Sigmoid colon (tissue), 7 donors: ENCODE data around the gene MAP2K1. TPM values are rescaled to one million over a fixed set of nuclear protein-coding genes. Genes with fewer than 3 reads are reported as not detected.
A peak's percentile ranks its signal among the peaks of the same experiment; 100 is the strongest.
"Not testable (repeated sequence)": the region's sequence is repeated elsewhere in the genome, so short reads cannot be mapped to it uniquely, and the experiment has no call there.

Experiments
- DNase-seq: peaks from one replicate; pipeline ENCODE4 v3.0.0-alpha.2; 2019
- H3K27ac ChIP-seq, 4 donors: fragments of 200-600 bp; sonication (generic); one replicate each; pipeline ENCODE4 v1.5.1; 2016 to 2019; ENCODE audit warnings: mild to moderate bottlenecking in 1 of 4
- H3K27me3 ChIP-seq, 3 donors: fragments of 200-600 bp; sonication (generic); one replicate each; pipeline ENCODE4 v1.5.1; 2019; ENCODE audit warnings: mild to moderate bottlenecking in 1 of 3
- H3K36me3 ChIP-seq, 4 donors: fragments of 200-600 bp; sonication (generic); one replicate each; pipeline ENCODE4 v1.5.1; 2016 to 2019
- H3K4me1 ChIP-seq, 4 donors: fragments of 200-600 bp; sonication (generic); one replicate each; pipeline ENCODE4 v1.5.1; 2017 to 2019
- H3K4me3 ChIP-seq, 4 donors: fragments of 200-600 bp; sonication (generic); one replicate each; pipeline ENCODE4 v1.5.1; 2017 to 2019; ENCODE audit warnings: mild to moderate bottlenecking in 2 of 4, moderate library complexity in 1 of 4
- H3K9me3 ChIP-seq, 4 donors: fragments of 200-600 bp in 3 of 4; sonication (generic) in 3 of 4; one replicate each; pipeline versions ENCODE4 v1.5.1 to v1.6.1; 2013 to 2019
- EP300 ChIP-seq, 4 donors: sonication (generic); formaldehyde crosslinking; IDR thresholded peaks; one replicate each; pipeline ENCODE4 v1.6.1; 2017; ENCODE audit warnings: antibody characterized with exemption in 4 of 4
- POLR2A ChIP-seq, 2 donors: fragments of 450-650 bp; IDR thresholded peaks; one replicate each; pipeline ENCODE4 v1.6.1; 2016; ENCODE audit warnings: antibody characterized with exemption in 2 of 2, mild to moderate bottlenecking in 2 of 2, moderate library complexity in 2 of 2
- POLR2AphosphoS5 ChIP-seq, 4 donors: sonication (generic); formaldehyde crosslinking; IDR thresholded peaks; one replicate each; pipeline ENCODE4 v1.6.1; 2017; ENCODE audit warnings: antibody characterized with exemption in 4 of 4
- WGBS, 2 donors: extraction: QIAGEN DNeasy Blood & Tissue Kit; methylation state at CpG; one replicate each; pipeline ENCODE4 v1.1.7; 2013; 5-methylcytosine and 5-hydroxymethylcytosine counted together
- intact Hi-C: fragments of 100-400 bp; cut with DNase I; formaldehyde crosslinking; loops from one replicate; pipeline ENCODE4 v1.15.1; 2023
- polyA plus RNA-seq, 3 donors: library from polyadenylated mRNA; stranded (reverse); fragments of 200-250 nt; gene quantifications; one replicate each; pipeline ENCODE4 v1.2.3, GENCODE V29; 2013
- total RNA-seq, 4 donors: library from RNA; depleted of rRNA; stranded (reverse); fragments of >200 nt; gene quantifications; one replicate each; pipeline ENCODE4 v1.1.0, GENCODE V29; 2016
- TF ChIP-seq, protein P1 (sequence below), 4 experiments: fragments of 450-650 bp in 3 of 4; fragments of 200-600 bp in 1 of 4; IDR thresholded peaks; one replicate each; pipeline ENCODE4 v1.5.1; 2016 to 2019; ENCODE audit warnings: antibody characterized with exemption in 4 of 4, mild to moderate bottlenecking in 3 of 4, moderate library complexity in 2 of 4
- donor health status: healthy with polysubstance abuse.
- donor health status: Bipolar disorder and iron deficiency.
- donor health status: healthy.

Gene MAP2K1
- total and polyA plus RNA-seq, 7 donors = 19.8 to 38.8 (median 28.8) TPM

- Histone ChIP-seq H3K27me3 (no peaks in the 10 kb centered on the region), H3K4me3 (no peak overlapping the region), H3K4me1 (no peaks in the 10 kb centered on the region), H3K36me3 (no peaks in the 10 kb centered on the region), H3K27ac (no peak overlapping the region), H3K9me3 (peaks cover 0 to 5% (median 0%) of the 10 kb centered on the region in 4 donors)
- intact Hi-C loops = no loop called here
- TF ChIP-seq EP300 (IDR thresholded peaks at IDR 0.05) (no peak), POLR2AphosphoS5 (IDR thresholded peaks at IDR 0.05) (no peak), POLR2A (IDR thresholded peaks at IDR 0.05) (no peak)
- TF ChIP-seq, protein P1, sequence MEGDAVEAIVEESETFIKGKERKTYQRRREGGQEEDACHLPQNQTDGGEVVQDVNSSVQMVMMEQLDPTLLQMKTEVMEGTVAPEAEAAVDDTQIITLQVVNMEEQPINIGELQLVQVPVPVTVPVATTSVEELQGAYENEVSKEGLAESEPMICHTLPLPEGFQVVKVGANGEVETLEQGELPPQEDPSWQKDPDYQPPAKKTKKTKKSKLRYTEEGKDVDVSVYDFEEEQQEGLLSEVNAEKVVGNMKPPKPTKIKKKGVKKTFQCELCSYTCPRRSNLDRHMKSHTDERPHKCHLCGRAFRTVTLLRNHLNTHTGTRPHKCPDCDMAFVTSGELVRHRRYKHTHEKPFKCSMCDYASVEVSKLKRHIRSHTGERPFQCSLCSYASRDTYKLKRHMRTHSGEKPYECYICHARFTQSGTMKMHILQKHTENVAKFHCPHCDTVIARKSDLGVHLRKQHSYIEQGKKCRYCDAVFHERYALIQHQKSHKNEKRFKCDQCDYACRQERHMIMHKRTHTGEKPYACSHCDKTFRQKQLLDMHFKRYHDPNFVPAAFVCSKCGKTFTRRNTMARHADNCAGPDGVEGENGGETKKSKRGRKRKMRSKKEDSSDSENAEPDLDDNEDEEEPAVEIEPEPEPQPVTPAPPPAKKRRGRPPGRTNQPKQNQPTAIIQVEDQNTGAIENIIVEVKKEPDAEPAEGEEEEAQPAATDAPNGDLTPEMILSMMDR (IDR thresholded peaks at IDR 0.05) = no peak
- WGBS, 2 donors = 93 to 94% methylated on average over 7 of the region's 7 CpGs
- DNase-seq = no peak
Observed at GRCh38 chr15:66378814-66379430, 7.8 kb upstream of the MAP2K1 start.

DNA sequence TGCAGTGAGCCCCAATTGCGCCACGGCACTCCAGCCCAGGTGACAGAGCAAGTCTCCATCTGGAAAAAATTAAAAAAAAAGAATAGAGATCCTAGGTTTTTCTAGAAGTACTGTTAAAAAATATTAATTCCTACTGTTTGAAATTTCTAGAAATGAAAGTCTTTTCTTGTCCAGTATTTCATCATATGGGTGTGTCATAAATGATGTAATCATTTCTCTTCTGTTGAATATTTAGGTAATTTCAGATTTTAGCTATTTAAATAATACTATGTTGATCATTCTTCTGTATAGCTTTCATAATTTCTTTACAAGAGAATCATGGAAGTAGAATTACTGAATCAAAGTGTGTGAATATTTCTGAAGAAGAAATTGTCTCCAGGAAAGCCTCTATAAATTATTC lies 5.3 kb upstream of the MAP2K1 start:
- H3K4me3 ChIP-seq, H3K4me1 ChIP-seq, H3K27ac ChIP-seq, H3K36me3 ChIP-seq, DNase-seq, H3K27me3 ChIP-seq, intact Hi-C loops, H3K9me3 ChIP-seq: not testable (repeated sequence)
- 98 to 99% methylated on average over 2 of the region's 2 CpGs for WGBS, 2 donors

DNA sequence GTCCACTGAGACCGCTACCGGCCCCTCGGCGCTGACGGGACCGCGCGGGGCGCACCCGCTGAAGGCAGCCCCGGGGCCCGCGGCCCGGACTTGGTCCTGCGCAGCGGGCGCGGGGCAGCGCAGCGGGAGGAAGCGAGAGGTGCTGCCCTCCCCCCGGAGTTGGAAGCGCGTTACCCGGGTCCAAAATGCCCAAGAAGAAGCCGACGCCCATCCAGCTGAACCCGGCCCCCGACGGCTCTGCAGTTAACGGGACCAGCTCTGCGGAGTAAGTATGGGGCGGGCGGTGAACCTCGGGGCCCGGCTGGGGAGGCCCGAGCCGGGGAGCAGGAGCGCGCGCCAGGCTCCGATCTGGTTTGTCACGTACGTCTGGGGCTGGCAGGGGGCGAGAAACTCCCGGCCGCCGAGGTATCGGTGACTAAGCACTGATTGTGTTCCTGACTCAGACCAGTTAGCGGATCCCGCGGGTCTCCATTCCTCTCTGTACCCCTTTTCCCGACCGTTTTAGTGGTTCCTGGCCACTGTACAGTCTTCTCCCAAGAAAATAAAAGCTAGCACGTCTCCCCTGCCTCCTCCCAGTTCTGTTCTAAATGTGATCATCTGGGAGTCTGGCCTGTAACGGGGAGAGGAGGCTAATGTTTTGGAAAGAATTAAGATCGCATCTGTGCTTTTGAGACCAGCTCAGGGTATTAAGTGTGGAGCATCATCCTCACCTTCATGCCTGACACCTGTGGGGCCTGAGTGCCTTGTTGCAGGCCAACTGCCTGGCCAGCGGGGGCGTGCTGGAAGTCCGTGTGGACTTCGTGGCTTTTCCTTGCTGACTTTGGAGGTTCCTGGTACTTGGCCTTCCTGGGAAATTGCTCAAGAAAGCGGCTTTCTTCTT lies 691 bp downstream of the MAP2K1 start:
- Histone ChIP-seq H3K9me3 (no peaks in the 10 kb centered on the region), H3K4me3 (peak overlapping the region; percentile 71 to 99 (median 87)), H3K4me1 (peaks cover 0 to 38% (median 21%) of the 10 kb centered on the region in 4 donors), H3K27me3 (no peaks in the 10 kb centered on the region), H3K36me3 (no peaks in the 10 kb centered on the region), H3K27ac (peak overlapping the region; percentile 93 to 99 (median 98))
- TF ChIP-seq POLR2AphosphoS5 (IDR thresholded peaks at IDR 0.05) = peak in 1 of 4 donors; percentile 13
- TF ChIP-seq, protein P1 (IDR thresholded peaks at IDR 0.05) = peak; percentile 3 to 49 (median 14)
- TF ChIP-seq EP300 (IDR thresholded peaks at IDR 0.05) = no peak
- no peak for TF ChIP-seq POLR2A (IDR thresholded peaks at IDR 0.05)
- DNase-seq = peak; percentile 87
- WGBS, 2 donors = 0 to 1% methylated on average over 62 of the region's 62 CpGs
- intact Hi-C loops = loop anchor here (1.0 to 2.0 kb wide), 3 partner anchors 31 to 117 kb away; partner anchors contain the start of genes RPL4, SNAPC5, TIPIN and ZWILCH

DNA sequence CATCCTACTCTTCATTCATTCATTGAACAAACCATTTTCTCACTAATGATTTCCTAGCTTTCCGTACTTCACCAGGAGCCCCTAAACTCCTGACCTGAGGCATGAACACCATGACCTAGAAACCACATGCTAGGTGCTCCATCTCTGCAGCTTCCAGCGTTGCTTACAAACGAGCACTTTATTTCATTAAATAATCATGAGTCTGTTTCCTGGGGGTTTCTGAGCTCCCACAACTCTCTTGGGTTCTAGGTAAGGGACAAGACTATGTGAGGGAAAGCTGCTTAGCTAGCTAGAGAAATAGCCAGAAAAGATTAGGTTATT lies 1.3 kb downstream of the MAP2K1 start:
- 40 to 45% methylated on average over 3 of the region's 3 CpGs for WGBS, 2 donors
- Histone ChIP-seq H3K4me1 (peaks cover 0 to 38% (median 21%) of the 10 kb centered on the region in 4 donors), H3K9me3 (no peaks in the 10 kb centered on the region), H3K36me3 (no peaks in the 10 kb centered on the region), H3K27me3 (no peaks in the 10 kb centered on the region), H3K27ac (peak overlapping the region; percentile 93 to 99 (median 98)), H3K4me3 (peak overlapping the region; percentile 71 to 99 (median 87))
- DNase-seq = no peak
- TF ChIP-seq, protein P1 (IDR thresholded peaks at IDR 0.05) = no peak
- TF ChIP-seq POLR2A (IDR thresholded peaks at IDR 0.05) (no peak), EP300 (IDR thresholded peaks at IDR 0.05) (no peak), POLR2AphosphoS5 (IDR thresholded peaks at IDR 0.05) (no peak)
- intact Hi-C loops = no loop called here

- peak overlapping the region in 1 of 4 donors; percentile 97 for H3K4me3 ChIP-seq
- H3K27ac ChIP-seq = no peak overlapping the region
- H3K36me3 ChIP-seq = no peaks in the 10 kb centered on the region
- DNase-seq = no peak
- H3K4me1 ChIP-seq = peaks cover 0 to 38% (median 21%) of the 10 kb centered on the region in 4 donors
- TF ChIP-seq EP300 (IDR thresholded peaks at IDR 0.05) = no peak
- TF ChIP-seq, protein P1 (IDR thresholded peaks at IDR 0.05) = no peak
- TF ChIP-seq POLR2A (IDR thresholded peaks at IDR 0.05) = no peak
- TF ChIP-seq POLR2AphosphoS5 (IDR thresholded peaks at IDR 0.05) = no peak
- intact Hi-C loops = no loop called here
- H3K27me3 ChIP-seq = no peaks in the 10 kb centered on the region
- WGBS, 2 donors = 71 to 84% methylated on average over 5 of the region's 5 CpGs
- no peaks in the 10 kb centered on the region for H3K9me3 ChIP-seq
Observed at GRCh38 chr15:66388576-66388975, 1.9 kb downstream of the MAP2K1 start.
